K562 (cell line): ENCODE results near the gene SARS1. TPM values are rescaled to one million over a fixed set of nuclear protein-coding genes. Genes with fewer than 3 reads are reported as not detected.

Experiments
- ATAC-seq: fragments of 200-7000 bp; cut with Tn5 transposase; 3 replicates; pipeline ENCODE4 v1.9.1; 2020; ENCODE audit warnings: moderate library complexity
- BruUV-seq: library from RNA; stranded (reverse); fragments of 400-500 nt; replicated peaks from 2 replicates; lab custom pipeline; 2021; lab: Mats Ljungman, UMichigan
- CTCF ChIA-PET: fragments of 300-600 bp; formaldehyde crosslinking; extraction: SDS; loops from one replicate; lab custom pipeline; 2021; ENCODE audit warnings: low intra/inter-chr PET ratio; lab: Yijun Ruan, JAX
- POLR2A ChIA-PET: fragments of 300-600, 350-650 bp; sonication (Branson Sonifier 250); formaldehyde crosslinking; extraction: SDS; loops from one replicate; lab custom pipeline; 2021; ENCODE audit warnings: antibody characterized with exemption, inconsistent platforms; lab: Yijun Ruan, JAX
- DNase-seq, 4 experiments: peaks; one replicate each; pipeline versions ENCODE4 v3.0.0 to v3.0.0-alpha.2; 2011 to 2018; ENCODE audit warnings: low spot score in 3 of 4, mixed read lengths in 3 of 4; ENCODE audit errors: extremely low read depth in 1 of 4
- FAIRE-seq: peaks from 2 replicates; lab custom pipeline; 2011; peaks lifted over from hg19 to GRCh38; lab: Jason Lieb, UNC
- H2AFZ ChIP-seq: 2 replicates; pipeline ENCODE4 v1.6.0; 2011; ENCODE audit warnings: low read depth, low read length, control low read depth, inconsistent platforms
- H3K27ac ChIP-seq: fragments of 200-600 bp; 3 replicates; pipeline ENCODE4 v1.8.0; 2011; ENCODE audit warnings: low read depth, mild to moderate bottlenecking, control low read depth, inconsistent platforms, low read length, moderate library complexity, mixed read lengths; ENCODE audit errors: extremely low read depth
- H3K27me3 ChIP-seq, 2 experiments: fragments of 300-600 bp in 1 of 2; 2 replicates in 1 of 2; 3 replicates in 1 of 2; pipeline versions ENCODE4 v1.6.0 to v1.8.0; 2011; ENCODE audit warnings: inconsistent platforms in 2 of 2, low read length in 2 of 2, mild to moderate bottlenecking in 1 of 2, mixed read lengths in 1 of 2, moderate library complexity in 1 of 2; ENCODE audit not compliant: control insufficient read depth in 2 of 2, insufficient read depth in 2 of 2
- H3K36me3 ChIP-seq: fragments of 300-600 bp; 3 replicates; pipeline ENCODE4 v1.8.0; 2011; ENCODE audit warnings: mild to moderate bottlenecking, low read length, inconsistent platforms; ENCODE audit not compliant: control insufficient read depth, insufficient read depth
- H3K4me1 ChIP-seq, 2 experiments: fragments of 200-600 bp in 1 of 2; replicated peaks in 1 of 2; 2 replicates in 1 of 2; 3 replicates in 1 of 2; pipeline versions ENCODE4 v1.5.1 to v1.8.0; 2011; ENCODE audit warnings: inconsistent platforms in 2 of 2, low read length in 2 of 2, mild to moderate bottlenecking in 1 of 2, mixed read lengths in 1 of 2, moderate library complexity in 1 of 2; ENCODE audit not compliant: control insufficient read depth in 2 of 2, insufficient read depth in 2 of 2
- H3K4me2 ChIP-seq: 2 replicates; pipeline ENCODE4 v1.6.1; 2011; ENCODE audit warnings: low read length, control low read depth, inconsistent platforms, mixed read lengths; ENCODE audit not compliant: insufficient read depth
- H3K4me3 ChIP-seq: fragments of 200-600 bp; sonication (generic), shearing (Covaris generic); 2 replicates; pipeline ENCODE4 v1.5.1; 2016; ENCODE audit warnings: control low read depth, inconsistent platforms
- H3K79me2 ChIP-seq: fragments of 200-600 bp; 3 replicates; pipeline ENCODE4 v1.8.0; 2011; ENCODE audit warnings: low read length, inconsistent platforms; ENCODE audit not compliant: control insufficient read depth, insufficient read depth
- H3K9ac ChIP-seq, 2 experiments: 2 replicates each; pipeline versions ENCODE4 v1.6.0 to v1.6.1; 2011; ENCODE audit warnings: low read depth in 2 of 2, low read length in 2 of 2, control low read depth in 1 of 2, inconsistent platforms in 1 of 2, mild to moderate bottlenecking in 1 of 2, mixed read lengths in 1 of 2; ENCODE audit not compliant: insufficient read depth in 1 of 2
- H3K9me1 ChIP-seq: one replicate; pipeline ENCODE4 v1.6.0; 2011; ENCODE audit warnings: inconsistent platforms, mild to moderate bottlenecking, low read length, moderate library complexity; ENCODE audit not compliant: control insufficient read depth, insufficient read depth
- H3K9me3 ChIP-seq: replicated peaks from 2 replicates; pipeline ENCODE4 v1.5.1; 2011; ENCODE audit warnings: low read depth, low read length, inconsistent platforms; ENCODE audit not compliant: control insufficient read depth, insufficient read depth
- H4K20me1 ChIP-seq: replicated peaks from 2 replicates; pipeline ENCODE4 v1.6.1; 2011; ENCODE audit warnings: low read length, inconsistent platforms, mixed read lengths; ENCODE audit not compliant: control insufficient read depth, insufficient read depth
- CREM ChIP-seq: IDR thresholded peaks from 2 replicates; pipeline ENCODE4 v1.6.1; 2014; ENCODE audit warnings: antibody characterized with exemption, low read depth
- EZH2 ChIP-seq: IDR thresholded peaks from 2 replicates; pipeline ENCODE4 v1.6.1; 2012; ENCODE audit warnings: low read depth, mild to moderate bottlenecking, inconsistent platforms, low read length, borderline replicate concordance
- FOXK2 ChIP-seq, 2 experiments: fragments of 450-650 bp; IDR thresholded peaks in 1 of 2; conservative IDR thresholded peaks in 1 of 2; 2 replicates each; pipeline ENCODE4 v1.6.1; 2016; ENCODE audit warnings: low read depth in 2 of 2, mild to moderate bottlenecking in 1 of 2
- GABPB1 ChIP-seq: sonication (generic); formaldehyde crosslinking; IDR thresholded peaks from 2 replicates; pipeline ENCODE4 v1.8.0; 2022; ENCODE audit warnings: mild to moderate bottlenecking, missing genetic modification reagents
- HDAC3 ChIP-seq: fragments of 450-650 bp; IDR thresholded peaks from 2 replicates; pipeline ENCODE4 v1.6.1; 2018; ENCODE audit warnings: borderline replicate concordance, mild to moderate bottlenecking, moderate library complexity; ENCODE audit not compliant: partially characterized antibody
- MEIS2 ChIP-seq: fragments of 450-650 bp; IDR thresholded peaks from 2 replicates; pipeline ENCODE4 v1.6.1; 2014; ENCODE audit warnings: mild to moderate bottlenecking; ENCODE audit not compliant: partially characterized antibody
- NR3C1 ChIP-seq: sonication (generic); formaldehyde crosslinking; IDR thresholded peaks from 2 replicates; pipeline ENCODE4 v1.8.1; 2022; ENCODE audit warnings: missing genetic modification reagents
- PBX2 ChIP-seq, 2 experiments: IDR thresholded peaks in 1 of 2; conservative IDR thresholded peaks in 1 of 2; 2 replicates each; pipeline ENCODE4 v1.6.1; 2016; ENCODE audit warnings: low read depth in 2 of 2, mild to moderate bottlenecking in 1 of 2, missing compliant biosample characterization in 1 of 2, missing genetic modification characterization in 1 of 2, moderate library complexity in 1 of 2
- RBM25 ChIP-seq: fragments of 200-400 bp; formaldehyde crosslinking; IDR thresholded peaks from 2 replicates; pipeline ENCODE4 v1.6.1; 2018; ENCODE audit warnings: low read length, low read depth, moderate library complexity; ENCODE audit not compliant: severe bottlenecking
- TEAD4 ChIP-seq, 2 experiments: sonication (generic) in 1 of 2; formaldehyde crosslinking in 1 of 2; IDR thresholded peaks; 2 replicates each; pipeline versions ENCODE4 v1.6.1 to v1.8.0; 2012 to 2022; ENCODE audit warnings: borderline replicate concordance in 1 of 2, inconsistent platforms in 1 of 2, low read length in 1 of 2, mild to moderate bottlenecking in 1 of 2, missing genetic modification reagents in 1 of 2
- XRCC4 ChIP-seq: IDR thresholded peaks from one replicate; pipeline ENCODE4 v1.6.1; 2011; ENCODE audit not compliant: insufficient read depth, insufficient read length; ENCODE audit errors: extremely low read depth
- WGBS: fragments of 100-300 bp; shearing (Covaris generic); methylation state at CpG from one replicate; pipeline ENCODE4 v1.1.6; 2016; ENCODE audit warnings: low coverage, mixed read lengths; ENCODE audit not compliant: insufficient coverage; ENCODE audit errors: missing lambda C conversion rate; 5-methylcytosine and 5-hydroxymethylcytosine counted together
- in situ Hi-C: fragments of 300-500 bp; cut with MboI; formaldehyde crosslinking; loops from 4 replicates; pipeline ENCODE4 v1.15.0; 2018; ENCODE audit warnings: inconsistent platforms, mixed read lengths
- intact Hi-C: fragments of 100-400 bp; cut with micrococcal nuclease; formaldehyde crosslinking; loops from 2 replicates; pipeline ENCODE4 v1.14.2; 2022
- polyA plus RNA-seq, 8 experiments: library from polyadenylated mRNA; depleted of rRNA in 4 of 8; stranded (reverse) in 5 of 8; unstranded in 3 of 8; fragments of >200 nt; fragmentation: Nextera tagmentation in 2 of 8; fragmentation: Illumina TruSeq in 1 of 8; extraction: Ambion mirVana in 2 of 8; extraction: Trizol in 1 of 8; gene quantifications; 2 replicates each; pipeline versions ENCODE4 v1.2.1 to v1.2.3, GENCODE V29; 2011 to 2014; ENCODE audit warnings: inconsistent platforms in 1 of 8, missing spikeins in 1 of 8
- total RNA-seq, 7 experiments: library from RNA; depleted of rRNA in 6 of 7; stranded (reverse); fragments of >200 nt in 6 of 7; fragmentation: Illumina TruSeq in 2 of 7; extraction: Trizol in 2 of 7; gene quantifications; 2 replicates each; pipeline versions ENCODE4 v1.2.1 to v1.2.3, GENCODE V29; 2011 to 2021; ENCODE audit warnings: low replicate concordance in 1 of 7

The SARS1 gene
- total and polyA plus RNA-seq, 9 of the 15 experiments (the other 6 are each of a cell fraction or from before 2014, with no cell fraction given) = 221 to 623 (median 254) TPM

DNA sequence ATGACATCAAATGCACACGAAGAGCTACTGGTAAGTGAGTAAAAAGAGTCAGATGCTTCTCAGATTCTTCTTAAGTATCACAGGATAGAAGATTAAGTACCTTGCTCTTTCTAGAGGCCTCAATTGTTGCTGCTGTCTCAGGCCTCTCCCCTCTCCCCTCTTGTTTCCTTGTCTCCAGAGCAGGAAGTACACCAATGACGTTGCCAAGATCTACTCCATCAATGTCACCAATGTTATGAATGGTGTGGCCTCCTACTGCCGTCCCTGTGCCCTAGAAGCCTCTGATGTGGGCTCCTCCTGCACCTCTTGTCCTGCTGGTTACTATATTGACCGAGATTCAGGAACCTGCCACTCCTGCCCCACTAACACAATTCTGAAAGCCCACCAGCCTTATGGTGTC lies 21.3 kb upstream of the SARS1 start:
- in situ Hi-C loops = no loop called here
- no peak overlapping the region for H3K4me3 ChIP-seq
- H3K9ac ChIP-seq = no peak overlapping the region
- H3K4me2 ChIP-seq = no peak overlapping the region
- no peaks in the 10 kb centered on the region for H3K27me3 ChIP-seq
- H4K20me1 ChIP-seq = no peaks in the 10 kb centered on the region
- intact Hi-C loops = loop anchor here (5.0 kb wide), 2 partner anchors 60 to 365 kb away; no protein-coding TSS in a partner anchor
- ChIA-PET CTCF (interaction anchor here (1.1 kb wide), 1 partner anchor 80 kb away, joined by 3 read pairs; a partner anchor contains a TSS), POLR2A (interaction anchor here (0.8 kb wide), 1 partner anchor 22 kb away, joined by 4 read pairs; no protein-coding TSS in a partner anchor)
- H3K27ac ChIP-seq = no peak overlapping the region
- H3K4me1 ChIP-seq = peaks cover 14 to 40% of the 10 kb centered on the region in 2 experiments; a peak in 4 of 5 replicates
- H3K9me1 ChIP-seq = peaks cover 4% of the 10 kb centered on the region
- WGBS = 36% methylated on average over 4 of the region's 4 CpGs
- H3K36me3 ChIP-seq = no peaks in the 10 kb centered on the region
- ATAC-seq (0 out of 3 replicates have a peak, but pooled peaks have one; percentile 6), FAIRE-seq (no peak), DNase-seq (no peak)
- H2AFZ ChIP-seq = peak overlapping the region; percentile 41; the same call in 1 of the 2 replicates
- BruUV-seq = no TSS peak
- no peaks in the 10 kb centered on the region for H3K79me2 ChIP-seq
- no peaks in the 10 kb centered on the region for H3K9me3 ChIP-seq
- TF ChIP-seq HDAC3 = no peak
- TF ChIP-seq NR3C1 = no peak
- TF ChIP-seq RBM25 = no peak
- TF ChIP-seq EZH2 = no peak
- TF ChIP-seq CREM = 0 out of 2 replicates have a peak, but pooled peaks have one; percentile 30
- TF ChIP-seq PBX2 (CRISPR knock-in tag; IDR thresholded peaks at IDR 0.05; ENCODE audit: low read depth) = no peak
- peak; percentile 86 for TF ChIP-seq PBX2 (tag; conservative IDR thresholded peaks at IDR 0.05; ENCODE audit: low read depth)
- no peak for TF ChIP-seq GABPB1 (CRISPR knock-in tag)
- no peak for TF ChIP-seq TEAD4 (IDR thresholded peaks at IDR 0.05; ENCODE audit: low read length)
- TF ChIP-seq TEAD4 (CRISPR knock-in tag; IDR thresholded peaks at IDR 0.05; ENCODE audit: borderline replicate concordance) = no peak
- peak; percentile 83 for TF ChIP-seq MEIS2
- no peak for TF ChIP-seq XRCC4
- no peak for TF ChIP-seq FOXK2 (conservative IDR thresholded peaks at IDR 0.05 in 1 of 2, IDR thresholded peaks at IDR 0.05 in 1 of 2; ENCODE audit: low read depth in 2 of 2)
